ENCODE results near the gene PTPRU. TPM values are rescaled to one million over a fixed set of nuclear protein-coding genes. Genes with fewer than 3 reads are reported as not detected.

PTPRU gene
- total RNA-seq, 1 experiment from 2014 or later, result 40.7 TPM

DNA sequence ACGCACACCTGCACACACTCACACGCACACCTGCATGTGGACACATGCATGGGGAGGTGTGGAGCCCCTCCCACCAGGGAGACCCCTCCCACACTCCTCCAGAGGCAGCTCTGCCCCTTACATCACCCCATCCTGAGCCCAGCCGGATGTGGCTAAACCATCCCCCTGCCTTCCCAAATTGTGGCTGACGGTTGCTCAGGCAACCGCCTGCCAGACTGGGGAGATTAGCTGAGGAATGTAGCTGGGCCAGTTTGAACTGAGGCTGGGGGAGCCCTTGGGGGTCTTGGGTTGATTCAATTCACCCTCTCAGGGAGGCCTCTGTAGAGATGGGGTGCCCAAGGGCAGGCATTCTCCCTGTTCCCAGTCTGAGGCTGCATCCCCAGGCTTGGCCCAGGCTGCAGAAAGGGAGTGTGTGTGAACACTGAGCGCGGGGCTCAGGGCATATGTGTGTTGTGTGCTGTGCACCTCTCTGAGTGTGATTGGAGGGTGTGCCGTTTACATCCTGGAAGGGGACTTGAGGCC is 12.9 kb downstream of the PTPRU start:
- TF ChIP-seq, protein P1, sequence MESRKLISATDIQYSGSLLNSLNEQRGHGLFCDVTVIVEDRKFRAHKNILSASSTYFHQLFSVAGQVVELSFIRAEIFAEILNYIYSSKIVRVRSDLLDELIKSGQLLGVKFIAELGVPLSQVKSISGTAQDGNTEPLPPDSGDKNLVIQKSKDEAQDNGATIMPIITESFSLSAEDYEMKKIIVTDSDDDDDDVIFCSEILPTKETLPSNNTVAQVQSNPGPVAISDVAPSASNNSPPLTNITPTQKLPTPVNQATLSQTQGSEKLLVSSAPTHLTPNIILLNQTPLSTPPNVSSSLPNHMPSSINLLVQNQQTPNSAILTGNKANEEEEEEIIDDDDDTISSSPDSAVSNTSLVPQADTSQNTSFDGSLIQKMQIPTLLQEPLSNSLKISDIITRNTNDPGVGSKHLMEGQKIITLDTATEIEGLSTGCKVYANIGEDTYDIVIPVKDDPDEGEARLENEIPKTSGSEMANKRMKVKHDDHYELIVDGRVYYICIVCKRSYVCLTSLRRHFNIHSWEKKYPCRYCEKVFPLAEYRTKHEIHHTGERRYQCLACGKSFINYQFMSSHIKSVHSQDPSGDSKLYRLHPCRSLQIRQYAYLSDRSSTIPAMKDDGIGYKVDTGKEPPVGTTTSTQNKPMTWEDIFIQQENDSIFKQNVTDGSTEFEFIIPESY (IDR thresholded peaks at IDR 0.05; ENCODE audit: extremely low read depth, insufficient replicate concordance, low read length), result no peak
- TF ChIP-seq EZH2 (IDR thresholded peaks at IDR 0.05) (no peak), EZH2phosphoT487 (IDR thresholded peaks at IDR 0.05; ENCODE audit: borderline replicate concordance) (no peak), RAD21 (IDR thresholded peaks at IDR 0.05; ENCODE audit: low read depth) (no peak), TCF7L2 (IDR thresholded peaks at IDR 0.05; ENCODE audit: borderline replicate concordance, extremely low read depth, insufficient read depth, insufficient read length) (no peak), SP1 (IDR thresholded peaks at IDR 0.05; ENCODE audit: low read depth) (no peak), SRF (IDR thresholded peaks at IDR 0.05; ENCODE audit: low read depth) (no peak), ZNF274 (IDR thresholded peaks at IDR 0.05; ENCODE audit: low read depth, low read length) (no peak), EGR1 (IDR thresholded peaks at IDR 0.05; ENCODE audit: low read depth) (no peak), POLR2A (IDR thresholded peaks at IDR 0.05; ENCODE audit: borderline replicate concordance, extremely low read depth, insufficient read depth, insufficient read length) (no peak), ZFX (IDR thresholded peaks at IDR 0.05) (no peak), CBX3 (IDR thresholded peaks at IDR 0.05; ENCODE audit: low read depth) (no peak), POLR2AphosphoS5 (IDR thresholded peaks at IDR 0.05; ENCODE audit: low read depth, low read length) (no peak)
- TF ChIP-seq, protein P2, sequence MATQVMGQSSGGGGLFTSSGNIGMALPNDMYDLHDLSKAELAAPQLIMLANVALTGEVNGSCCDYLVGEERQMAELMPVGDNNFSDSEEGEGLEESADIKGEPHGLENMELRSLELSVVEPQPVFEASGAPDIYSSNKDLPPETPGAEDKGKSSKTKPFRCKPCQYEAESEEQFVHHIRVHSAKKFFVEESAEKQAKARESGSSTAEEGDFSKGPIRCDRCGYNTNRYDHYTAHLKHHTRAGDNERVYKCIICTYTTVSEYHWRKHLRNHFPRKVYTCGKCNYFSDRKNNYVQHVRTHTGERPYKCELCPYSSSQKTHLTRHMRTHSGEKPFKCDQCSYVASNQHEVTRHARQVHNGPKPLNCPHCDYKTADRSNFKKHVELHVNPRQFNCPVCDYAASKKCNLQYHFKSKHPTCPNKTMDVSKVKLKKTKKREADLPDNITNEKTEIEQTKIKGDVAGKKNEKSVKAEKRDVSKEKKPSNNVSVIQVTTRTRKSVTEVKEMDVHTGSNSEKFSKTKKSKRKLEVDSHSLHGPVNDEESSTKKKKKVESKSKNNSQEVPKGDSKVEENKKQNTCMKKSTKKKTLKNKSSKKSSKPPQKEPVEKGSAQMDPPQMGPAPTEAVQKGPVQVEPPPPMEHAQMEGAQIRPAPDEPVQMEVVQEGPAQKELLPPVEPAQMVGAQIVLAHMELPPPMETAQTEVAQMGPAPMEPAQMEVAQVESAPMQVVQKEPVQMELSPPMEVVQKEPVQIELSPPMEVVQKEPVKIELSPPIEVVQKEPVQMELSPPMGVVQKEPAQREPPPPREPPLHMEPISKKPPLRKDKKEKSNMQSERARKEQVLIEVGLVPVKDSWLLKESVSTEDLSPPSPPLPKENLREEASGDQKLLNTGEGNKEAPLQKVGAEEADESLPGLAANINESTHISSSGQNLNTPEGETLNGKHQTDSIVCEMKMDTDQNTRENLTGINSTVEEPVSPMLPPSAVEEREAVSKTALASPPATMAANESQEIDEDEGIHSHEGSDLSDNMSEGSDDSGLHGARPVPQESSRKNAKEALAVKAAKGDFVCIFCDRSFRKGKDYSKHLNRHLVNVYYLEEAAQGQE (IDR thresholded peaks at IDR 0.05; ENCODE audit: low read depth), result no peak
- TF ChIP-seq, protein P3, sequence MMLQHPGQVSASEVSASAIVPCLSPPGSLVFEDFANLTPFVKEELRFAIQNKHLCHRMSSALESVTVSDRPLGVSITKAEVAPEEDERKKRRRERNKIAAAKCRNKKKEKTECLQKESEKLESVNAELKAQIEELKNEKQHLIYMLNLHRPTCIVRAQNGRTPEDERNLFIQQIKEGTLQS (IDR thresholded peaks at IDR 0.05), result no peak
- TF ChIP-seq, protein P4, sequence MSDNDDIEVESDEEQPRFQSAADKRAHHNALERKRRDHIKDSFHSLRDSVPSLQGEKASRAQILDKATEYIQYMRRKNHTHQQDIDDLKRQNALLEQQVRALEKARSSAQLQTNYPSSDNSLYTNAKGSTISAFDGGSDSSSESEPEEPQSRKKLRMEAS (IDR thresholded peaks at IDR 0.05), result no peak
- TF ChIP-seq, protein P5, sequence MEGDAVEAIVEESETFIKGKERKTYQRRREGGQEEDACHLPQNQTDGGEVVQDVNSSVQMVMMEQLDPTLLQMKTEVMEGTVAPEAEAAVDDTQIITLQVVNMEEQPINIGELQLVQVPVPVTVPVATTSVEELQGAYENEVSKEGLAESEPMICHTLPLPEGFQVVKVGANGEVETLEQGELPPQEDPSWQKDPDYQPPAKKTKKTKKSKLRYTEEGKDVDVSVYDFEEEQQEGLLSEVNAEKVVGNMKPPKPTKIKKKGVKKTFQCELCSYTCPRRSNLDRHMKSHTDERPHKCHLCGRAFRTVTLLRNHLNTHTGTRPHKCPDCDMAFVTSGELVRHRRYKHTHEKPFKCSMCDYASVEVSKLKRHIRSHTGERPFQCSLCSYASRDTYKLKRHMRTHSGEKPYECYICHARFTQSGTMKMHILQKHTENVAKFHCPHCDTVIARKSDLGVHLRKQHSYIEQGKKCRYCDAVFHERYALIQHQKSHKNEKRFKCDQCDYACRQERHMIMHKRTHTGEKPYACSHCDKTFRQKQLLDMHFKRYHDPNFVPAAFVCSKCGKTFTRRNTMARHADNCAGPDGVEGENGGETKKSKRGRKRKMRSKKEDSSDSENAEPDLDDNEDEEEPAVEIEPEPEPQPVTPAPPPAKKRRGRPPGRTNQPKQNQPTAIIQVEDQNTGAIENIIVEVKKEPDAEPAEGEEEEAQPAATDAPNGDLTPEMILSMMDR (IDR thresholded peaks at IDR 0.05 in 2 of 3, conservative IDR thresholded peaks at IDR 0.05 in 1 of 3; ENCODE audit: borderline replicate concordance in 1 of 3, insufficient read depth in 1 of 3, low read depth in 2 of 3, low read length in 2 of 3), result no peak
- intact Hi-C loops (cut with micrococcal nuclease), result loop anchor here (5.0 to 10.0 kb wide), 2 partner anchors 96 to 168 kb away; no protein-coding TSS in a partner anchor
- DNase-seq (ENCODE audit: low read depth, low spot score) (no peak), ATAC-seq (no peak)
- ChIA-PET CTCF (no interaction called here), POLR2A (no interaction called here), RAD21 (ENCODE audit: low non-redundant PET in 1 of 2, low total read pairs in 2 of 2, uncharacterized antibody in 2 of 2, unreplicated experiment in 2 of 2) (no interaction called here)
- BruUV-seq (replicated peaks), result no TSS peak
- no peak overlapping the region for H3K27ac ChIP-seq (ENCODE audit: low read depth, low read length)
- H3K36me3 ChIP-seq (ENCODE audit: control insufficient read depth in 1 of 2, insufficient read depth in 2 of 2, low read length in 2 of 2), result no peaks in the 10 kb centered on the region
- peaks cover 0 to 5% of the 10 kb centered on the region in 2 experiments; a peak in 1 of 4 replicates for H3K4me1 ChIP-seq (ENCODE audit: control insufficient read depth in 1 of 2, insufficient read depth in 2 of 2, low read length in 2 of 2)
- H3K4me2 ChIP-seq (ENCODE audit: low read length), result no peak overlapping the region
- no peaks in the 10 kb centered on the region for H4K20me1 ChIP-seq (ENCODE audit: insufficient read depth)
- H3K4me3 ChIP-seq (replicated peaks in 1 of 2; ENCODE audit: low read depth in 1 of 2, low read length in 2 of 2), result no peak overlapping the region
- H3K27me3 ChIP-seq (ENCODE audit: insufficient read depth, low read length), result no peaks in the 10 kb centered on the region
- no peak overlapping the region for H2AFZ ChIP-seq (ENCODE audit: low read depth, low read length, poor library complexity, severe bottlenecking)
- H3K9me2 ChIP-seq (ENCODE audit: insufficient read depth), result no peaks in the 10 kb centered on the region
- H3K9me3 ChIP-seq (ENCODE audit: control insufficient read depth in 1 of 2, insufficient read depth in 1 of 2, low read depth in 1 of 2, low read length in 2 of 2), result no peaks in the 10 kb centered on the region
- peaks cover 12% of the 10 kb centered on the region; the same call in 1 of the 2 replicates for H3K79me2 ChIP-seq (ENCODE audit: insufficient read depth, low read length)
- no peak overlapping the region for H3K9ac ChIP-seq (ENCODE audit: low read length)
